Measurements from ENCODE around the gene PIGT. TPM values are rescaled to one million over a fixed set of nuclear protein-coding genes. Genes with fewer than 3 reads are reported as not detected.

The PIGT gene
- total RNA-seq, 2 experiments from 2014 or later = 44.0 to 65.7 TPM

- peaks cover 3% of the 10 kb centered on the region for H3K27me3 Mint-ChIP-seq
- H3K4me3 Mint-ChIP-seq = no peak overlapping the region
- ATAC-seq (no peak), DNase-seq (no peak)
- no peak overlapping the region for H3K27ac Mint-ChIP-seq
- ChIA-PET CTCF (no interaction called here), POLR2A (no interaction called here)
- H3K4me1 Mint-ChIP-seq = peaks cover 12% of the 10 kb centered on the region
- peaks cover 15% of the 10 kb centered on the region for H3K9me3 Mint-ChIP-seq (ENCODE audit: low read depth)
- intact Hi-C loops (cut with DNase I, micrococcal nuclease) = no loop called here
- peaks cover 25% of the 10 kb centered on the region for H3K36me3 Mint-ChIP-seq (ENCODE audit: low read depth)
Observed at GRCh38 chr20:45400346-45401031, 15.5 kb upstream of the PIGT start.

GRCh38 chr20:45402946-45403345 is 13.0 kb upstream of the PIGT start:
- Mint-ChIP-seq H3K36me3 (ENCODE audit: low read depth) (peaks cover 24% of the 10 kb centered on the region), H3K9me3 (ENCODE audit: low read depth) (peaks cover 15% of the 10 kb centered on the region), H3K4me3 (no peak overlapping the region), H3K27ac (no peak overlapping the region), H3K27me3 (peaks cover 3% of the 10 kb centered on the region), H3K4me1 (peaks cover 21% of the 10 kb centered on the region)
- DNase-seq = no peak
- ChIA-PET POLR2A (no interaction called here), CTCF (interaction anchor here (0.6 to 3.5 kb wide), 4 partner anchors 10 to 112 kb away, joined by 3 to 24 read pairs (median 4); no protein-coding TSS in a partner anchor)
- intact Hi-C loops (cut with DNase I, micrococcal nuclease) = no loop called here
- ATAC-seq = no peak

- DNase-seq (no peak), ATAC-seq (no peak)
- ChIA-PET POLR2A (no interaction called here), CTCF (interaction anchor here (0.7 to 3.5 kb wide), 8 partner anchors 11 to 1121 kb away, joined by 3 to 24 read pairs (median 5); partner anchors contain the start of gene PIGT)
- Mint-ChIP-seq H3K27me3 (peaks cover 3% of the 10 kb centered on the region), H3K9me3 (ENCODE audit: low read depth) (peaks cover 10% of the 10 kb centered on the region), H3K27ac (peak overlapping the region; percentile 70), H3K36me3 (ENCODE audit: low read depth) (peaks cover 21% of the 10 kb centered on the region), H3K4me3 (peak overlapping the region; percentile 73), H3K4me1 (peaks cover 22% of the 10 kb centered on the region)
- intact Hi-C loops (cut with DNase I, micrococcal nuclease) = no loop called here
Observed at GRCh38 chr20:45404438-45404837, 11.5 kb upstream of the PIGT start.

- H3K27ac Mint-ChIP-seq = peak overlapping the region; percentile 19
- intact Hi-C loops (cut with DNase I, micrococcal nuclease) = loop anchor here in 1 of 2 experiments (1.0 to 2.0 kb wide), 4 partner anchors 11 to 206 kb away; partner anchors contain the start of genes PIGT and SYS1
- peaks cover 3% of the 10 kb centered on the region for H3K27me3 Mint-ChIP-seq
- DNase-seq (no peak), ATAC-seq (no peak)
- peaks cover 2% of the 10 kb centered on the region for H3K9me3 Mint-ChIP-seq (ENCODE audit: low read depth)
- H3K4me3 Mint-ChIP-seq = peak overlapping the region; percentile 73
- peaks cover 22% of the 10 kb centered on the region for H3K4me1 Mint-ChIP-seq
- H3K36me3 Mint-ChIP-seq (ENCODE audit: low read depth) = peaks cover 12% of the 10 kb centered on the region
- ChIA-PET POLR2A (no interaction called here), CTCF (interaction anchor here (0.6 to 3.5 kb wide), 5 partner anchors 10 to 46 kb away, joined by 3 to 24 read pairs (median 5); partner anchors contain the start of gene SYS1)
Observed at GRCh38 chr20:45405571-45406259, 10.2 kb upstream of the PIGT start.

GRCh38 chr20:45406260-45407066 is 9.5 kb upstream of the PIGT start:
- peak; percentile 69 for DNase-seq
- Mint-ChIP-seq H3K36me3 (ENCODE audit: low read depth) (peaks cover 11% of the 10 kb centered on the region), H3K27me3 (peaks cover 3% of the 10 kb centered on the region), H3K4me1 (peaks cover 22% of the 10 kb centered on the region), H3K9me3 (ENCODE audit: low read depth) (no peaks in the 10 kb centered on the region), H3K4me3 (peak overlapping the region; percentile 73), H3K27ac (peak overlapping the region; percentile 69)
- intact Hi-C loops (cut with DNase I, micrococcal nuclease) = loop anchor here in 1 of 2 experiments (1.0 to 2.0 kb wide), 4 partner anchors 10 to 205 kb away; partner anchors contain the start of genes PIGT and SYS1
- CTCF ChIA-PET = interaction anchor here (0.6 to 2.4 kb wide), 6 partner anchors 9 to 223 kb away, joined by 3 to 13 read pairs (median 3); partner anchors contain the start of genes PIGT, SYS1 and WFDC10A
- POLR2A ChIA-PET = interaction anchor here (0.8 to 1.0 kb wide), 2 partner anchors 11 to 47 kb away, joined by 3 to 5 read pairs; no protein-coding TSS in a partner anchor
- ATAC-seq = peak; percentile 51

GRCh38 chr20:45407067-45407745 is 8.7 kb upstream of the PIGT start:
- ATAC-seq = peak; percentile 33
- Mint-ChIP-seq H3K4me3 (peak overlapping the region; percentile 73), H3K4me1 (peaks cover 15% of the 10 kb centered on the region), H3K27me3 (peaks cover 3% of the 10 kb centered on the region), H3K9me3 (ENCODE audit: low read depth) (no peaks in the 10 kb centered on the region), H3K27ac (peak overlapping the region; percentile 39), H3K36me3 (ENCODE audit: low read depth) (peaks cover 5% of the 10 kb centered on the region)
- intact Hi-C loops (cut with DNase I, micrococcal nuclease) = loop anchor here in 1 of 2 experiments (2.0 kb wide), 1 partner anchor 44 kb away; the partner anchor contains the start of gene SYS1
- ChIA-PET CTCF (interaction anchor here (0.6 to 2.4 kb wide), 7 partner anchors 9 to 419 kb away, joined by 3 to 13 read pairs (median 3); partner anchors contain the start of genes PIGT, SYS1 and WFDC10A), POLR2A (interaction anchor here (0.6 to 1.0 kb wide), 4 partner anchors 10 to 428 kb away, joined by 3 to 8 read pairs (median 4); no protein-coding TSS in a partner anchor)
- DNase-seq = peak; percentile 27

GRCh38 chr20:45407783-45408645 is 7.9 kb upstream of the PIGT start, which contains the start of gene DBNDD2:
Gene DBNDD2 (plus strand): TSS chr20:45408289. CDS start chr20:45408468, 179 bp downstream.
- H3K9me3 Mint-ChIP-seq (ENCODE audit: low read depth) = no peaks in the 10 kb centered on the region
- DNase-seq (peak; percentile 43), ATAC-seq (peak; percentile 20)
- POLR2A ChIA-PET = interaction anchor here (0.6 kb wide), 2 partner anchors 44 to 429 kb away, joined by 3 to 8 read pairs; no protein-coding TSS in a partner anchor
- peak within 1 kb of the TSS; percentile 39 for H3K27ac Mint-ChIP-seq
- H3K4me3 Mint-ChIP-seq = peak within 1 kb of the TSS; percentile 73
- intact Hi-C loops (cut with DNase I, micrococcal nuclease) = loop anchor here in 1 of 2 experiments (2.0 kb wide), 1 partner anchor 45 kb away; the partner anchor contains the start of gene SYS1
- CTCF ChIA-PET = interaction anchor here (0.7 to 2.4 kb wide), 6 partner anchors 35 to 418 kb away, joined by 3 to 13 read pairs (median 3); partner anchors contain the start of gene SYS1
- H3K27me3 Mint-ChIP-seq = peaks cover 3% of the 10 kb centered on the region
- H3K36me3 Mint-ChIP-seq (ENCODE audit: low read depth) = peaks cover 5% of the 10 kb centered on the region
- H3K4me1 Mint-ChIP-seq = peaks cover 15% of the 10 kb centered on the region

GRCh38 chr20:45408646-45409213 is 7.2 kb upstream of the PIGT start:
- H3K4me3 Mint-ChIP-seq = no peak overlapping the region
- H3K4me1 Mint-ChIP-seq = peaks cover 18% of the 10 kb centered on the region
- DNase-seq = no peak
- ChIA-PET CTCF (interaction anchor here (1.0 to 2.3 kb wide), 2 partner anchors 35 to 382 kb away, joined by 3 to 13 read pairs; no protein-coding TSS in a partner anchor), POLR2A (no interaction called here)
- H3K27ac Mint-ChIP-seq = no peak overlapping the region
- intact Hi-C loops (cut with DNase I, micrococcal nuclease) = no loop called here
- peaks cover 3% of the 10 kb centered on the region for H3K27me3 Mint-ChIP-seq
- H3K9me3 Mint-ChIP-seq (ENCODE audit: low read depth) = no peaks in the 10 kb centered on the region
- H3K36me3 Mint-ChIP-seq (ENCODE audit: low read depth) = peaks cover 5% of the 10 kb centered on the region
- no peak for ATAC-seq

GRCh38 chr20:45409521-45410272 is 6.2 kb upstream of the PIGT start:
- ATAC-seq (no peak), DNase-seq (no peak)
- H3K27ac Mint-ChIP-seq = no peak overlapping the region
- intact Hi-C loops (cut with DNase I, micrococcal nuclease) = no loop called here
- CTCF ChIA-PET = no interaction called here
- peaks cover 22% of the 10 kb centered on the region for H3K4me1 Mint-ChIP-seq
- H3K9me3 Mint-ChIP-seq (ENCODE audit: low read depth) = no peaks in the 10 kb centered on the region
- H3K36me3 Mint-ChIP-seq (ENCODE audit: low read depth) = peaks cover 5% of the 10 kb centered on the region
- H3K4me3 Mint-ChIP-seq = no peak overlapping the region
- peaks cover 2% of the 10 kb centered on the region for H3K27me3 Mint-ChIP-seq
- POLR2A ChIA-PET = no interaction called here

All from activated CD4-positive, alpha-beta T cell treated with anti-CD3 and anti-CD28 coated beads for 36 hours (primary cell).